ENCODE data around the gene COQ3. TPM values are rescaled to one million over a fixed set of nuclear protein-coding genes. Genes with fewer than 3 reads are reported as not detected.

Gene COQ3, protein sequence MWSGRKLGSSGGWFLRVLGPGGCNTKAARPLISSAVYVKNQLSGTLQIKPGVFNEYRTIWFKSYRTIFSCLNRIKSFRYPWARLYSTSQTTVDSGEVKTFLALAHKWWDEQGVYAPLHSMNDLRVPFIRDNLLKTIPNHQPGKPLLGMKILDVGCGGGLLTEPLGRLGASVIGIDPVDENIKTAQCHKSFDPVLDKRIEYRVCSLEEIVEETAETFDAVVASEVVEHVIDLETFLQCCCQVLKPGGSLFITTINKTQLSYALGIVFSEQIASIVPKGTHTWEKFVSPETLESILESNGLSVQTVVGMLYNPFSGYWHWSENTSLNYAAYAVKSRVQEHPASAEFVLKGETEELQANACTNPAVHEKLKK
- 9.3 to 13.3 TPM (median 10.7 TPM) in 5 replicates for total RNA-seq (2022; extraction: Qiagen RNA extraction)

DNA sequence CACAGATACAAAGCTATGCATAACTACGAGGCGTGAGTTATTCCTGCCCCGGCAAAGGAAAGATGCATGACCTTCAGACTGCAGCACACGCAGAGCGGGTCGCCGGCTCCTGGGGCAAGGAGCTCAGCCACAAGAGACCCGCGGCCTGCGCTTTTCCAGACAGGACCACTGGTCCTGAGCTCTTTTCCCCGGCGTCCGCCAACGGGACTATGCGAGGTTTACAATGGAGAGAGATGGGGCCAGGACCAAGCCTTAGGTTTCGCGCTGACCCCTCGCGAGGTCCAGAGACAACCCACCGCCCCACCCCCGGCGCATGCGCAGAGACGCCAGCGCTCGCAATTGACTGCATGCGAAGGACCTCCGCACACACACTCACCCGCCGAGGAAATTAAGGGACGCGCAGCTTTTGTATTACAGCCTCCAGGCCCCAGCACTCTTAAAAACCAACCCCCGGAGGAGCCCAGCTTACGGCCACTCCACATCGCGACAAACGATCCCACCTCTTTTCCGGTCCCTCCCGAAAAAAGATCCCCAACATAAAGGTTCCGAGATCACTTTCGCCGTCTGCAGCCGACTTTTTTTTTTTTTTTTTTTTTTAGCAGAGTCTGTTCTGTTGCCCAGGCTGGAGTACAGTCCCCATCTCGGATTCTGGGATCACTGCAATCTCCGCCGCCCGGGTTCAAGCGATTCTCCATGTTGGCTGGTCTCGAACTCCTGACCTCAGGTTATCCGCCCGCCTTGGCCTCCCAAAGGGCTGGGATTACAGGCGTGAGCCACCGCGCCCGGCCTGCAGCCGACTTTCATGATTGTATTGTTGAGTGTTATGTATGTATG, at the start of gene COQ3:
COQ3 (minus strand) TSS at position 498 of the 834 bp plus-strand sequence; CDS start at position 482, 16 bp downstream.

DNA sequence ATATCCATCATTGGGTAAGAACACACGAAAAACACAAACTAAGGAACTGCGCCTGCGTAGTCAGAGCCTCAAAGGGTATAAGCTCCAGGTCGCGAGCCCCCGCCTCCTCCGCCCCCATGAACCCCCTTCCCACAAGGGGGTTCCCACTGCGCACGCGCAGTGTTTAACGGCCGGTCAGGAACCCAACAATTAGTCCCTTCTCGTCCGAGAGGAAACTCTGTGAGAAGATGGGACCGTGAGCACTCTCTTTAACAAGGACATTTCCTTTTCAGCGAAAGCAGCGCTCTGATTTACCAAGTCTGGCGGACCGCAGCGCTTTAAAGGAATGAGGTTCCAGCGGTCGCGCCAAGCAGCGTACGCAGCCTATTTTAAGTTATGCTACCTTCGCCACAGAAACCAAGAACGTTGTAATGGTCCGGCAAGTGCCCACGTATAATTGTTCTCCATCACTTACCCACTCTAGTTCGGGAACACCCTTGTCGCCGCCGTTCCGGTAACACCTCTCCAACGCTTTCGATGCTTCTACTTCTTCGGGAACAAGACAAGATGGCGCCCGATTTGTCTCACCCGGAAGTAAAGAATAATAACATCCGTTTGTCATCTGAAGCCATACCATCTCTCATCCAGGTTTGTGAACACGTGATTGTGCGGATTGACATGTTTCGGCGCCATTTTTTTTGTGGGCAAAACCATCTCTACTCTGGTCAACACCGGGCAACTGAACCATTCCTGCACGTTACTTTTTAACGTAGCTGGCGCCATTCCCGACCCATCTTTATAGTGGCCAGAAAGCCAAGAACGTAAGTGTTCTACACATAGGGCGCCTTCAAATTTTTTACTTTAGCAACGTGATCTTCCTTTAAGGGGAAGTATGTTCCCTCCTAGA, 31.0 kb upstream of the COQ3 start, which contains the start of gene PNISR:
PNISR (minus strand) TSS at position 548 of the 886 bp plus-strand sequence. CDS start 10,649 bp downstream, outside the sequence.

DNA sequence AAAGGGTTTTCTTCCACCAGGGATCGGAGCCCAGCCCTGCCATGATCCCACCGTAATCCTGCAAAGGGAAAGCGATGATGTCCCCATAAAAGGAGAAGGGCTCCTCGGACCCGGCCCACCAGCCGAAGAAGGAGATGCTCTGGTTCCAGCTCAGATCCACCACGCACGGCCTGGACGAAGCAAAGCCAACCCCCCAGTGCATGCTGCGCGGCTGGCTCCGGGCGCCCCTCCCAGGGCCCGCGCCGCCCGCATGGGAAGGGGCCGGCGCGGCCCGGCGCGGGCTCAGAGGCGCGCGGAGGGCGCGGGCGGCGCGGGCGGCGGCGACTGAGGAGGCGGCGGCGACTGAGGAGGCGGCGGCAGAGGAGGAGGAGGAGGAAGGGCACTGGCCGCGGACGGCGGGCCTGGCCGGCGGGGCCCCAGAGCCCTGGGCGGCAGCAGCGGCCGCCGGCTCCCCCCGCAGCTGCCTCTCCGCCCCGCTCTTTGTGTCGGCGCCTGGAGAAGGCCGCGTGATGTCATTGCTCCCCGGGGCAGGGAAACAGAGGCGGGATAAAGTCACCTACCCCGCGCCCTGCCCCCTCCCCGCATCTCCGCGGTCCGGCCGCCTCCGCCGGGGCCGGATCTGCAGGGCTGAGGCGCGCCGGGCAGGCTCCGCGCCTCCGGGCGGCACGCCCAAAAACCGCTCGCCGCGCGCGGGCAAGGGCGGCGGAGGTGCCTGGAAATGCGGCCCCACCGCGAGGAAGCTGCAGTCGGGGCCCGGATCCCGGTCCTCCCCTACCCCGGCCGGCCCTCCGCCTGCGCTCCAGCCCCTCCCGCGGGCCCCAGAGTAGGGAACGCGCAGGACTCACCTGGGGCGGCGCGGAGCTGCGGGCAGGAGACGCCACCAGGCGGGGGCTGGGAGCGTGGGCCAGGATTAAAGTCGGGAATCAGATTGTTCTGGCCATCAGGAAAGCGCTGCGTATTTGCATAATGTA, 44.5 kb downstream of the COQ3 start, which contains the start of gene FAXC:
FAXC (minus strand) TSS at position 504 of the 971 bp plus-strand sequence; CDS start at position 202, 302 bp downstream.

Other genes with a start within 250 kb of the COQ3 start
- gene FAXC, start 44.5 kb downstream of the COQ3 start, total RNA-seq (2022; extraction: Qiagen RNA extraction): 6.3 to 7.8 TPM (median 7.2 TPM) in 5 replicates
- 23.4 to 31.3 TPM (median 26.4 TPM) in 5 replicates for gene PNISR, start 31.1 kb upstream of the COQ3 start, total RNA-seq (2022; extraction: Qiagen RNA extraction)
- gene USP45, start 121.2 kb upstream of the COQ3 start, total RNA-seq (2022; extraction: Qiagen RNA extraction): 3.8 to 5.9 TPM (median 5.1 TPM) in 5 replicates
- gene CCNC, start 174.5 kb upstream of the COQ3 start, total RNA-seq (2022; extraction: Qiagen RNA extraction): 25.0 to 39.7 TPM (median 28.4 TPM) in 5 replicates
- gene PRDM13, start 212.6 kb upstream of the COQ3 start, total RNA-seq (2022; extraction: Qiagen RNA extraction): 0.71 to 1.1 TPM (median 1.0 TPM) in 5 replicates

Data from A549 treated with dexamethasone at 1 μM for 4 hours (cell line).